Activated B cell treated with CpG ODN at 0.5 μM for 24 hours (primary cell): Measurements from ENCODE around the gene C2orf69. TPM values are rescaled to one million over a fixed set of nuclear protein-coding genes. Genes with fewer than 3 reads are reported as not detected.

ENCODE experiments used
- ATAC-seq: fragments of 200-7000 bp; cut with Tn5 transposase; one replicate; pipeline ENCODE4 v1.10.0; 2021; ENCODE audit warnings: low read depth, mild to moderate bottlenecking, moderate library complexity
- CTCF ChIA-PET: fragments of 350-600 bp; sonication (Branson Sonifier 250); formaldehyde crosslinking; loops from one replicate; lab custom pipeline; 2021; ENCODE audit warnings: antibody characterized with exemption; lab: Charles Lee
- POLR2A ChIA-PET: fragments of 350-600 bp; sonication (Branson Sonifier 250); formaldehyde crosslinking; loops from one replicate; lab custom pipeline; 2021; ENCODE audit warnings: antibody characterized with exemption; lab: Charles Lee
- DNase-seq: peaks from one replicate; pipeline ENCODE4 v3.0.0; 2022
- H3K27ac Mint-ChIP-seq: one replicate; pipeline ENCODE4 v1.8.0; 2020; ENCODE audit warnings: mixed read lengths
- H3K27me3 Mint-ChIP-seq: one replicate; pipeline ENCODE4 v1.8.0; 2021; ENCODE audit warnings: mixed read lengths
- H3K36me3 Mint-ChIP-seq: one replicate; pipeline ENCODE4 v1.8.0; 2021; ENCODE audit warnings: low read depth, mixed read lengths
- H3K4me1 Mint-ChIP-seq: one replicate; pipeline ENCODE4 v1.8.0; 2021; ENCODE audit warnings: mixed read lengths
- H3K4me3 Mint-ChIP-seq: one replicate; pipeline ENCODE4 v1.8.0; 2020; ENCODE audit warnings: mild to moderate bottlenecking, mixed read lengths
- H3K9me3 Mint-ChIP-seq: one replicate; pipeline ENCODE4 v1.8.0; 2020; ENCODE audit warnings: mixed read lengths
- CTCF ChIP-seq: fragments of 200-600 bp; IDR thresholded peaks from one replicate; pipeline ENCODE4 v1.8.0; 2022; ENCODE audit warnings: antibody characterized with exemption, mild to moderate bottlenecking
- intact Hi-C: fragments of 100-400 bp; cut with micrococcal nuclease; formaldehyde crosslinking; loops from one replicate; pipeline ENCODE4 v1.15.1; 2024
- total RNA-seq: library from RNA; stranded (reverse); gene quantifications from 2 replicates; pipeline ENCODE4 v1.2.3, GENCODE V29; 2022

C2orf69 gene
- total RNA-seq, 1 donor from 2014 or later = 12.6 TPM

- ChIA-PET CTCF (no interaction called here), POLR2A (no interaction called here)
- TF ChIP-seq CTCF = no peak
- Mint-ChIP-seq H3K9me3 (peaks cover 6% of the 10 kb centered on the region), H3K4me1 (no peaks in the 10 kb centered on the region), H3K27me3 (no peaks in the 10 kb centered on the region), H3K4me3 (no peak overlapping the region), H3K27ac (no peak overlapping the region), H3K36me3 (no peaks in the 10 kb centered on the region)
- intact Hi-C loops = no loop called here
- DNase-seq = no peak
- ATAC-seq = no peak
Observed at GRCh38 chr2:199883474-199884212, 27.4 kb upstream of the C2orf69 start.

- intact Hi-C loops = no loop called here
- DNase-seq (no peak), ATAC-seq (no peak)
- Mint-ChIP-seq H3K27me3 (no peaks in the 10 kb centered on the region), H3K9me3 (no peaks in the 10 kb centered on the region), H3K36me3 (no peaks in the 10 kb centered on the region), H3K4me1 (no peaks in the 10 kb centered on the region), H3K27ac (no peak overlapping the region), H3K4me3 (no peak overlapping the region)
- TF ChIP-seq CTCF = no peak
- ChIA-PET CTCF (no interaction called here), POLR2A (no interaction called here)
Observed at GRCh38 chr2:199895406-199895805, 15.7 kb upstream of the C2orf69 start.

GRCh38 chr2:199896617-199897016 is 14.5 kb upstream of the C2orf69 start:
- no peak overlapping the region for H3K4me3 Mint-ChIP-seq
- H3K4me1 Mint-ChIP-seq = no peaks in the 10 kb centered on the region
- no peak for TF ChIP-seq CTCF
- H3K36me3 Mint-ChIP-seq = no peaks in the 10 kb centered on the region
- H3K27me3 Mint-ChIP-seq = no peaks in the 10 kb centered on the region
- DNase-seq = no peak
- ATAC-seq = no peak
- intact Hi-C loops = no loop called here
- CTCF ChIA-PET = no interaction called here
- no peaks in the 10 kb centered on the region for H3K9me3 Mint-ChIP-seq
- POLR2A ChIA-PET = no interaction called here
- H3K27ac Mint-ChIP-seq = no peak overlapping the region

GRCh38 chr2:199901942-199902341 is 9.2 kb upstream of the C2orf69 start:
- H3K4me3 Mint-ChIP-seq = no peak overlapping the region
- intact Hi-C loops = no loop called here
- H3K27ac Mint-ChIP-seq = no peak overlapping the region
- peaks cover 2% of the 10 kb centered on the region for H3K4me1 Mint-ChIP-seq
- ChIA-PET CTCF (no interaction called here), POLR2A (interaction anchor here (0.8 kb wide), 1 partner anchor 9 kb away, joined by 3 read pairs; the partner anchor contains the start of gene C2orf69)
- H3K9me3 Mint-ChIP-seq = no peaks in the 10 kb centered on the region
- no peaks in the 10 kb centered on the region for H3K27me3 Mint-ChIP-seq
- no peak for DNase-seq
- no peaks in the 10 kb centered on the region for H3K36me3 Mint-ChIP-seq
- TF ChIP-seq CTCF = no peak
- ATAC-seq = no peak

- CTCF ChIA-PET = no interaction called here
- no peaks in the 10 kb centered on the region for H3K36me3 Mint-ChIP-seq
- intact Hi-C loops = no loop called here
- DNase-seq (no peak), ATAC-seq (no peak)
- H3K27me3 Mint-ChIP-seq = no peaks in the 10 kb centered on the region
- peaks cover 6% of the 10 kb centered on the region for H3K4me1 Mint-ChIP-seq
- POLR2A ChIA-PET = no interaction called here
- no peaks in the 10 kb centered on the region for H3K9me3 Mint-ChIP-seq
- H3K4me3 Mint-ChIP-seq = no peak overlapping the region
- no peak for TF ChIP-seq CTCF
- no peak overlapping the region for H3K27ac Mint-ChIP-seq
Observed at GRCh38 chr2:199902486-199903110, 8.5 kb upstream of the C2orf69 start.
